HG02885 (cell line): ENCODE results near the gene SIDT1.
A peak's percentile ranks its signal among the peaks of the same experiment; 100 is the strongest.
"Not testable (repeated sequence)": the region's sequence is repeated elsewhere in the genome, so short reads cannot be mapped to it uniquely, and the experiment has no call there.

Experiments
- ATAC-seq: cut with Tn5 transposase; IDR thresholded peaks from one replicate; pipeline ENCODE4 v1.9.1; 2021; ENCODE audit warnings: mild to moderate bottlenecking; ENCODE audit not compliant: unreplicated experiment, poor library complexity

The SIDT1 gene

DNA sequence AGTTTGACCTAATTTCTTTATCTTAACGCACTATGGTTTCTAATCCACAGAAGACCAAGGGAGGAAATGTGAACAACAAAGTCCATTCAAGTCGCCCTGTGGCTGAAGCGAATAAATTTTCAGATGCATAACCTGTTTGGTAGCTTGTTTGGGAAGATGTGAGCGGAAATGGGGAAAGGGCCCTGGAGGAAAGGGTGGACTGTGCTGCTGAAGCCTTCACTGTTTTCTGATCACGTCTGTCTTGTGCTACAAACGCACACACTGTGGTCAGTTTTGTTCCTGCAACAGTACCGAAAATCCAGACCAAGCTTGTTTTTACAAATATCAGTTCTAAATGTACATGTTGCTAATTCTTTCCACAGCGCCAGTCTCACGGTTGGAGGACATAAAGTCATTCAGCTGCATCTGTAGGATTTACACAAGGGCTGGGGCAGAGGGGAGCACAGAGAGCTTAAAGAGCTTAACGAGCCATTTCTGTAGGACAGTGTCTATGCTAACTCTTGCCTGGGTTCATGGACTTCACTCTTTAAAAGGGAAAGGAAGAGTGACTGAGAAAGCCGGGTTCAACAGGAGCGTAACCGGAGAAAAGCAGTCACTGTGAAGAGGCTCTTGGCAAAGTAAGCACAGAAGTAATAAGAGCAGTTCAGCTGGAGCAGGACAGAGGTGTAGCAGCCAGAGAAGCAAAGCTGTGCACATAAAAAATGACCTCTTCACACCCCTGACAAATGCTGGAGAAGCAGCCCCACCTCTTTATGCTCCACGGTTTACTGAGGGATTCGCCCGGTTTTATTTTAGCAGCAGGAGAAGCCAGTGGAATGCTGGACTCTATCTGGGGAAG is 97.4 kb downstream of the SIDT1 start:
- ATAC-seq = no peak

DNA sequence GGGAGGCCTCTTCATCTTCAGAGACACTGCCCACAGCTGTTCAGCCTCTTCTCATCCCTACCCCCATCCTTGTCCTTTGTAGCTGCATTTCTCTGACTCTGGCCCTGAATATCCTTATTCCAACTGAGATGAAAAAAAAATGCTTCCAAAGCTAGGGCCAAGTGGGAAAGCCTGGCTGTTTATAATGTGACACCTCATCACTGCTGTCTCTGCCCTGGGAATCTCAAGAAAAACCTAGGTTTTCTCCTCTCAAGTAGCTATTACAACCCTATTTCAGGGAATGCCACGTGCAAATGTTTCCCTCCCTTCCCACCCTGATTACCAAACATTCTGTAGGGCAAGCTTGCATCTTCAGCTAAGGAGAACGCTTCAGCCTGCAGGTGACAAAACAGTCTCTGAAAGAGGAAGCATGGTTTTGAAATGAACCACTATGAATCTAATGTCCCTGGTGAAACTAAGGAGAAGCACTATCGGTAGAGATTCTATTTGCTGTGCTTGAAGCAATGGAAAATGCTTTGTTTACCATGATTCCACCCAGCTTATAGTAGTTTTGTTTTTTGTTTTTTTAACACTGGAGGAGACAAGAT is 98.7 kb downstream of the SIDT1 start:
- peak; percentile 60 for ATAC-seq

DNA sequence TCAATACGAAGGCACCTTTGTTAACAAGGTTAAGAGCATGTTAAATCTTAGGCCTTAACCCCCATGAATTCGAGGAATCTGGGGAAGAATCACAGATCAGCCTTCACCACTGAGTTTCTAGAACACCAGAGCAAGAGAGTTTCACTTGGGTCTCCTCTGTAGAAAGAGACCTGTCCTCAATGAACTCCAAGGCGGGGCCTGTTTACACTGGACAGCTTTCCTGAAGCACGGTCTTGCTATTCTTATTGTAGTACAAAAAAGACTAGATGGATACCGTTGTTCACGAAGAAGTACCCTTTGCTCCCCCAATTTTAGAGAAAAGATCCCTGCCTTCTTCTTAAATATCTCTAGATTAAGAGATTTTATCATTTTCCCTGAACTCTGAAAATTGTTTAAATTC is 99.2 kb downstream of the SIDT1 start:
- ATAC-seq = no peak

DNA sequence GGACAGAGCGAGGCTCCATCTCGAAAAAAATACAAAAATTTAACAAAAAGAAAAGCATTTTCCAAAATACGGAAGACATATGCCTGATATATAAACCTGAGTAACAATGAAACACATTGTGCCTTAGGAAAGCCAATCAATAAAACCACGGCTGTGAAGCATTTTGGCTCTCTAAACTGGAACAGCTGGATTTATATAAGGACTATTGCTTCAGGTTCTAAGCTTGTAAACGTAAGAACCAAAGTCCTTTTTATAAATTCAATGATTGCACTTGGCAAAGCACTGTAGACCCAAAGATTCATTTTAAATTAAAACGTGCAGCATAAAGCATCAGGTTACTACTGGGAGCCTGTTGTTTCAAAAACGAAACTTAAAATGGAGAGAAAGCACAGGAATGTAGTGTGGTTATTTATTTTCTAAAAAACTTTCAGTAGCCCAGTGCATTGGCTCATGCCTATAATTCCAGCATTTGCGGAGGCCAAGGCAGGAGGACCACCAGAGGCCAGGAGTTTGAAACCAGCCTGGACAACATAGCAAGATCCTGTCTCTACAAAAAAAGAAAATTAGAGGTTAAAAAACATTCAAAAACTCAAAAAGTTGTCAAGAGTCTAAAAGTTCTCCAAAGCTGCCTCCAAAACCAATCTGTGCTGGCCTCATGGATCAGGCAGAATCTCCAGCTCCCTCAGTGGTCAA is 102.6 kb downstream of the SIDT1 start:
- no peak for ATAC-seq

DNA sequence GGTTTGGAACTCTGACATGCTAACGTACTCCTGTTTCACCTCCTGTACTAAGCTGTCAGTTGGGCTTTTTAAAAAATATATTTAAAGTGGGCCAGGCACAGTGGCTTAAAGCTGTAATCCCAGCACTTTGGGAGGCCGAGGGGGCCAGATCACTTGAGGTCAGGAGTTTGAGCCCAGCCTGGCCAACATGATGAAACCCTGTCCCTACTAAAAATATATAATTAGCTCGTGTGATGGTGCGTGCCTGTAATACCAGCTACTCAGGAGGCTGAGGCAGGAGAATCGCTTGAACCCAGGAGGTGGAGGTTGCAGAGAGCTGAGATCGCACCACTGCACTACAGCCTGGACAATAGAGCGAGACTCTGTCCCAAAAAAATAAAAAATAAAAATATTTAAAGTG is 103.7 kb downstream of the SIDT1 start:
- ATAC-seq = not testable (repeated sequence)

DNA sequence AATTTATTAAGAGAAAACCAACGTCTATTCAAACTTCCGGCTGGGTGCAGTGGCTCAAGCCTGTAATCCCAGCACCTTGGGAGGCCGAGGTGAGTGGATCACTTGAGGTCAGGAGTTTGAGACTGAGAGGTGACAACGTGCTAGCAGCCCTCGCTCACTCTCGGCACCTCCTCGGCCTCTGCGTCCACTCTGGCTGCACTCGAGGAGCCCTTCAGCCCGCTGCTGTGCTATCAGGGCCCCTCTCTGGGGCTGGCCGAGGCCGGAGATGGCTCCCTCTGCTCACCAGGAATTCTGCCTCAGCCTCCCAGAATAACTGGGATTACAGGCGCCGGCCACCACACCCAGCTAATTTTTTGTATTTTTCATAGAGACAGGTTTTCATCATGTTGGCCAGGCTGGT is 105.4 kb downstream of the SIDT1 start:
- no peak for ATAC-seq

DNA sequence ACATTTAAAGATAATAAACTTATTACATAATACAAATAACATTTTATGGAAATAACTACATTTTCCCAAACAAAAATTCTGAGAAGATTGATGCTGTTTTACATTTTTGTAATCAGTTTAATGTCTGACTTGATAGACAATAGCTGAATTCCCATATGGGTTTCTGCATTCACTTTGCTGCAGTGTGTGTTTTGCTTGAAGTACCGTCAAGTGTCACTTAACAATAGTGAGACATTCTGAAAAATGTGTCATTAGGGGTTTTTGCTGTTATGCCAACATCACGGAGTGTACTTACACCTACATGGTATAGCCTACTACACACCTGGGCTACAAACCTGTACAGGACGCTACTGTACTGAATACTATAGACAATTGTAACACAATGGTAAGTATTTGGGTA is 106.6 kb downstream of the SIDT1 start:
- ATAC-seq = no peak

DNA sequence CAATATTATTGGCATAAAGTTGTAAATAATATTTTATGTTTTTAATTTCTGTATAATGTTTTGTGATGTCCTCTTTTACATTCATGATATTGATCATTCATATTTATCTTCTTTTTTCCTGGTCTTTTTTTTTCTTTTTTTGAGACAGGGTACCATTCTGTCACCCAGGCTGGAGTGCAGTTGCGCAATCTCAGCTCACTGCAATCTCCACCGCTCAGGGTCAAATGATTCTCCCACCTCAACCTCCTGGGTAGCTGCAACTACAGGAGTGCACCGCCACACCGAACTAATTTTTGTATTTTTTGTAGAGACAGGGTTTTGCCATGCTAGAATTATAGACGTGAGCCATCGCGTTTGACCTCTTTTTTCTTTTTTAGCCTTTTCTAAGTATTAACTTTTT is 111.2 kb downstream of the SIDT1 start:
- ATAC-seq = no peak

DNA sequence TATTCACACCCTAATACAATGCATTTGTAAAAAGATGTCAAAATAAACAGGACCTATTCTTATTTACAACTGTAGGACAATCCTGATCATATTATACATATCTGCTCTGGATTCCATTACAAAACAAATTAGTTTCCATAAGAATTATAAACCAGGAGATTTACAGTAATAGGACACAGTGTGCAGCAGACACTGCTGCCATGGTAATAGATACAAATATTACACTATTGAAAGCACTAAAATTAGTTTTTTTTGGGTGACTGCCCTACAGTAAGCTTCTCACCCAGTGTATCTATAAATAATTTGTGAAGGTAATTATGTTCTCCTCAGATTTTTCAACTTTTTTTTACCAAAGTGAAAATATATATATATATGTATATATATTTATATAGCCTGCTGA is 116.2 kb downstream of the SIDT1 start:
- no peak for ATAC-seq

DNA sequence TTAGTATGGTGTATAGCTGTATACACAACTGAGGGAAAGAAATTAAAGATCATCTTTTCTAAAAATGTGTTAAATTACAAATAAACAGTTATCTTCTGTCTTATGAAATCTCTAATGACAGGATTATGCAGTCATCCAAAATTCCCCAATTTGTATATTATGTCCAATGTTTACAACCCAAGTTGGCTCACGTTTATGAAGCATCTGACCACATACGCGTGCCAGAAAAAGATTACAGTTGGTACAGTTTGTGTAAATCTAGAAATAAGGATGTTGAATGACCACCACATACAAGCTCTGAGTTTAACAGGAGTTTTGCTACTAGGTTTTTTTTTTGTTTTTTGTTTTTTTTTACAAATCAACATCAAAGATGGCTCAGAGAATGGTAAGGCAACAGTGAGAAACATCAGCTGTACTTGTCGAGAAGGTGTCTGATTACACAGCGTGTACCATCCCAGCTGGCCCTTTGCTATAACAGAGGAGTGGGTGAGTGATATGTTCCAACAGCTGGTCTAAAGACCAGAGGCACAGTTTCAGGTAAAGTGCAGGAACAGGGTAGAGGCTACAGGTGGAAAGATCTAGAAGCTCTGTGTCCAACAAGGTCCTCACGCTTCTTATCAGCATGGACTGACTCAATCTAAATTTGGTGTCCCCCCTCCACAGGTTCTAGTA is 117.0 kb downstream of the SIDT1 start:
- ATAC-seq = no peak

DNA sequence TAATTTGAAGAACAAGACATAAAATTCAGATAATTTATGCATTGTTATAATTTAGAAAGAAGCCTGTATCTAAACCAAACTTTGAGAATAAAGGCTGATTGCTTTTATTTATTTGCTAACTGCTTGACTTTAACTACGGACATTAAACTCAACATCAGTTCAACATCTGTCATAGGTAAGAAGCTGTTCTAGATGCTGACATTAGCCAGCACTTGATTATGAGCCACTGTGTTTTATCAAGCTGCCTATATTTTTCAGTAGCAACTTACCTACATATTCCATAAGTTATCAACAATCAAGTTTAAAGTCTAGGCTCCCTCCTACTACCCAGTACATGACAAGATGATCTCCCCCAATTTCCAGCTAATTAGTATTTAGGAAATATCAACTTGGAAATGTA is 122.0 kb downstream of the SIDT1 start:
- ATAC-seq = no peak

DNA sequence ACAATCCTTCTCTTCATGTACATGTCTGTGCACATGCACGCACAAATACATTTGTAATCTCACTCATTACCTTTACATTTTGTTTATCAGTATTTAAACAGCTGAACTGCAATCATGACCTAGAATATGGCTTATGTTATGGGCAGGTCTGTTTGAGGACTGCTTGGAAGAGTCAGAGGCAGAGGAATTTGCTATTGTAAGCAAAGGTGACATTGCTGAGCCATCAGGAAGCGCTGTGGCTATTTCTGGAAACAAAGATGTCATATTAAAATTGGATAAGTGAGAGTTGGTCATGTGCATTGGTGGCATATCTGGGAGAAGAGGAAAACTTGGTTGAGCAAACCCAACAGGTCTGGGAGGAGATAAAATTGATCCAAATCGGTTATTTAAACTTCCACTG is 122.5 kb downstream of the SIDT1 start:
- no peak for ATAC-seq

DNA sequence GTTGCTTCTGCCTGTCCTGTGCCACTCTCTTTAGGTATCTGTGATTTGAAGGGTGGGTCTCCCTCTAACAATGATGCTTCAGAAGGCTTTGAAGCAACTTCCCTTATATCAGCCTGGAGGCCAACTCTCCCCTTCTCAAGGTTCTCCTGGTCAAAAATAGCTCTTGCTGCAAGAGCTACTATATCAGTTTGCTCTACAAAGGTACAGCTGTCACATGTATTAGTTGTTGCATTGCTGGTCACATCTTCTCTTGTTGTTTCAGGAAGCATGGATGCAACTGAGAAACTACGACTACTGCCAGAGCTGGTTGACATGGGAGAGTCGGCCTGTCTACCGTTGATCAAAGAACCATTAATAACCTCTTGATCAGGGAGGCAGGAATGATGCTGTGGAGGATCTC is 125.8 kb downstream of the SIDT1 start:
- no peak for ATAC-seq

DNA sequence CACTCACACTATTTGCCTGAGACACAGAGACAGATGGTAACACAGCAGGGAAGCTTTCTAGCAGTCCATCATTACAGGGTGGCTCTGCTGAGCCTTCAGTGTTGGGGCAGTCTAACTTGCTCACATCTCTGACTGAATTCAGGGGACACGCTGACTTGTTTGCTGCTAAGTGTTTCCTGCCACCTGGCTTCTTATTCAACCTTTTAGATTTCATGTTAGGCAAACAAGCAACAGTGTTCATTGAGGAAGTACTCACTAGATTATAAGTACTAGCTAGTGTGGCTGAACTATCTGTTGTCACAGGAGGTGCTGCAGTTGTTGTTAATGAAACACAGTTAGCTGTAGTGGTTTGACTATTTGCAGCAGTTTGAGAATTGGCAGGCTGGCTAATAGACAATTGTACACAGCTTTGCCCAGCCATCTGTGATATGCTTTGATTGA is 126.8 kb downstream of the SIDT1 start:
- no peak for ATAC-seq

DNA sequence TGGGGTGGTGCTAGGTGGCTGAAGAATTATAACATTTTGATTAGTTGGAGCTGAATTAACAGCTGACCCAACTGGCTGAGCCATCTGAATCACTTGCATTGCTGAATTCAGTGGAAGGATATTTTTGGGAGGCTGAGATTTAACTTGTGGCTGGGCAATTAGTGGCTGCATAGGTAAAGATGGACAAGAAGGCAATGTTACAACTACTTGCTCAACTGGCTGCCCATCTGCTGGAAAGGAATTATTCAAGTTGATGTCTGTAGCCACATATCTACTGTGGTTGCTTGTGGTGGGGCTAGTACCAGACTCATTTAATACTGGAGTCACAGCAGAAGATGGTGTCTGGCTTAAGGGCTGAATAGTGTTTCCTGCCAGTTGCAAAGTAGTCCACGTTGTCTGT is 127.6 kb downstream of the SIDT1 start:
- ATAC-seq = no peak

DNA sequence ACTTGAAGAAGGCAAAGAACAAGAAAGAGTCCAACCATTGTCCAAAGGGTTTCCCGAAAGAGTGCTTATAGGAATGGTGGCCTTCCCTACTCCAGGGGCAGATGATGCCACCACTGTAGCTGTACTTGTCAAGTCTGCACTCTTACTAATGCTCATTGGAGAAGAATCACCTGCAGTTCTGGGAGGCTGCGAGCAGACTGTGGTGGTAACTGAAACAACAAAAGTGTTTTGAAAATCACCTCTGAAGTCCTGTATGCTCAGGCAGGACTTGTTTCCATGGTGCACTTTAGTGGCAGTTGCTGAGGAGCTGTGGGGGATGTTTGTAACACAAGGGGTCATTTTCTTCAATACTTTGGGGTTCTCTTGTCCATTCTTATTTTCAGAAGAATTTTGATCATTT is 128.1 kb downstream of the SIDT1 start:
- ATAC-seq = no peak

DNA sequence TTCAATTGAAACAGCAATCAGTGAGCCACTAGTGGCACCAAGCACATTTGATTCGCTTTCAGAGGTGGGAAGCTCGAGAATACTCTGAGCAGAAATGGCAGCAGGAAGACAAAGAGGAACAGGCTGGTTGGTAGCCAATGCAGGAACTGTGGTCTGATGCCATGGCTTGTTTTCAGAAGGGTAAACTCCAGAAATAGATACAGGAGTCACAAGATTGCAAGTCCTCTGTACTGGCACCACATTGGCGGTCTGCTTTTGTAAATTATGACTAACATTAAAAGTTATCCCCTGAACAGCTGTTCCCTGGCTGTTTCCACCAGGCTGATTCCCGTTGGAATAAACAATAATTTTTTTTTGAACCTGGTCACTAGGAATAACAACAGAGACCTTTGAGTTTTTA is 128.5 kb downstream of the SIDT1 start:
- no peak for ATAC-seq

DNA sequence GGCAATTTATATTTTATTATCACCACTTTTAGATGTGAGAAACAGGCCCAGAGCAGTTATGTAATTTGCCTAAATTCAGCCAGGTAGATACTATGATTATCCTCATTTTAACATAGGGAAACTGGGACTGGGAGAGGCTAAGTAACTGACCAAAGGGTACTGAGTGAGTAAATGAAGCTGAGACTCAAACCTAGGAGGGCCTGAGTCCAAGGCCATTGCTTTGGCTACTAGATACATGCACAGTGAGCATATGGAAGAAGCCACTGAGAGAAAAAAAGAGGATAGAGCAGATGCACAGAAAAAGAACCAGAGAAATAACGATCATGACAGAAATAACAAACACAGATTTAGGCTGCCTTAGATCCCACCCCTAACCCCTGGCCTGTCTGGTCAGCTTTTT is 130.5 kb downstream of the SIDT1 start:
- ATAC-seq = no peak

DNA sequence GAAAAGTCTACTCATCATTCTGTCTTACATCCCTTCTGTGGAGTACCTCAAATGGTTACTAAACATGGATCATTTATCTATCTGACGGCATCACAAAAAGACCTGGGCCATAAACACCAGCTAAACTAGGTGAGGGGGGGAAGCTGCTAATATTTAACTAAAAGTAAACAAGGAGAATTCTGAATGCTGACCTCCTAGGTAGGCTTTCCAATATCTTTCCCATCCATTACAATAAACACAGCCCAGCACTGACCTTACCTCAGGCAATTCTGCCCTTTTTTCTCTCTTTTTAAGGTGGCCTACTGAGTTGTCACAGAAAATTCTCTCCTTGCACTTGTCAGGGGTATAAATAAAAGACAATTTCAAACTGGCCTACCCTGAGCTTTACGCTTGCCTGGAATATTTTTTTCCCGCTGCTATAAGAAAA is 131.0 kb downstream of the SIDT1 start:
- no peak for ATAC-seq

DNA sequence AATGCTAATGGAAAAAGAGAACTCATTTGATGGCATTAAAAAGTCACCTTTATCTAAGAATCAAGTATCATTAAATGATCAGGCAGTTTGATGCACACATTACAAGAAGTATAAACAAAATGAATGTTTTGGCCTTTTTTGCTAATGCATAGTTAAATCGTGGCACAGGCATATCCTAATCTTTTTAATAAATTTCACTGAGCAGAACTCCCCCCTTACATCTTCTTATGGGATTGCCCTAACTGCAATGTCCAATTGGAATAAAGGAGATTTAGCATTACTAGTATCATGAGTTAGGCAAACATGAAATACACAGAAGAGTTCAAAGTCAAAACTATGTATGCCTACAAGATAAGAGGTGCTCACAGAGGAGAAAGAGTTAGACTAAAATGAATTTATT is 131.4 kb downstream of the SIDT1 start:
- ATAC-seq = no peak

DNA sequence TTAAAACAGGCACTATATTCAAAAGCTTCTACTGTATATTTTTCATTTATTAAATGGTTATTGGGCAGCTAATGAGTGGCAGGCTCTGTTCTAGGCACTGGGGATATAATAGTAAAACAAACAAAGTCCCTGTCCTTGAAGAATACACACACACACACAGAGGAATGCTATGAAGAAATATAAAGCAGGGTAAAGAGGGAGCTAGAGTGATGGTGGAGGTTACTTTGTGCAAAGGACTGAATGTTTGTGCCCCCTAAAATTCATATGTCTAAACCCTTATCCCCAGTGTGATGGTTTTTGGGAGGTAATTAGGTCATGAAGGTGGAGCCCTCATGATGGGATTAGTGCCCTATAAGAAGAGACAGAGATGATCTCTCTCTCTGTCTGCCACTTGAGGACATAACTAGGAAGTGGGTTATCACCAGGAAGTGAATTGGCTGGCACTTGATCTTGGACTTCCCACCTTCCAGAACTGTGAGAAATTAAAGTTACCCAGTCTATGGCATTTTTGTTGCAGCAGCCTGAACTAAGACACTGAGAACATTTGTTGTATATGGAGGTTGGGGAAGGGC is 132.3 kb downstream of the SIDT1 start:
- no peak for ATAC-seq
